ENCODE results near the gene TSFM. TPM values are rescaled to one million over a fixed set of nuclear protein-coding genes. Genes with fewer than 3 reads are reported as not detected.

TSFM gene
- total and polyA plus RNA-seq, 9 of the 15 experiments (the other 6 are each of a cell fraction or from before 2014, with no cell fraction given) = 44.6 to 198 (median 60.2) TPM

DNA sequence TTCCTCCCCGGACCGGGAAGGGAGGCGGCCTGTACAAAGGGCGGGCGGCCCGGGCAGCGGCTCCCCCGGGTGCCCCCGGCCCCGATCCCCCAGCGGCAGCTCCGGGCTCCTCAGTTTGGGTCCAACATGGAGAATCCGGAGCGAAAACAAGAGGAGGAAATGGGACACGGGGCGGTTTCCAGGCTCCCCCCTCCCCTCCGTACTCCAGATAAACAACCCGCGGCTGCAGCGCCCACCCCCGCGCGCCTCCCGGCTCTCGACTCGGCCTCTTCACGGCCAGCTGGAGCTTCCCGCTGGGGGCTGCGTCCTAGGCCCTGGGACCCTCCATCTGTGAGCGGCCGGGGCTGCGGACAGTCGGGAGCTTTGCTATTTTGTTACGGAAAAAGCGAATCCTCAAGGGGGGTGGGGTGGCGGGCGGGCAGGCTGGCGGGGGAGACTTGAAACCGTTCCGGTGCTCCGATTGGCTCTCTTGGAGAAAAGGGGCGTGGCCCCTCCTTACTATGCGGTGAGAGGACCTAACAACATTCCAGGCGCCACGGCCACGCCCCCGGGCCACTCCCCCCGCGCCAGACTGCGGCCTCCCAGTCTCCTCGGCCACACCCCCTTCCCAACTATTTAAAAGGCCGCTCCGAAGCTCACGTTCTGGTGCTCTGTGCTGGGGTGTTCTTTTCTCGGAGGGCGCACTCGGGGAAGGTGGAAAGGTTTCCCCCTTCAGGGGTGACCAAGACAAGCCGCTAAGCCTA, 64.2 kb downstream of the TSFM start, which contains the start of gene CTDSP2 (continued):
- TF ChIP-seq, protein P1, sequence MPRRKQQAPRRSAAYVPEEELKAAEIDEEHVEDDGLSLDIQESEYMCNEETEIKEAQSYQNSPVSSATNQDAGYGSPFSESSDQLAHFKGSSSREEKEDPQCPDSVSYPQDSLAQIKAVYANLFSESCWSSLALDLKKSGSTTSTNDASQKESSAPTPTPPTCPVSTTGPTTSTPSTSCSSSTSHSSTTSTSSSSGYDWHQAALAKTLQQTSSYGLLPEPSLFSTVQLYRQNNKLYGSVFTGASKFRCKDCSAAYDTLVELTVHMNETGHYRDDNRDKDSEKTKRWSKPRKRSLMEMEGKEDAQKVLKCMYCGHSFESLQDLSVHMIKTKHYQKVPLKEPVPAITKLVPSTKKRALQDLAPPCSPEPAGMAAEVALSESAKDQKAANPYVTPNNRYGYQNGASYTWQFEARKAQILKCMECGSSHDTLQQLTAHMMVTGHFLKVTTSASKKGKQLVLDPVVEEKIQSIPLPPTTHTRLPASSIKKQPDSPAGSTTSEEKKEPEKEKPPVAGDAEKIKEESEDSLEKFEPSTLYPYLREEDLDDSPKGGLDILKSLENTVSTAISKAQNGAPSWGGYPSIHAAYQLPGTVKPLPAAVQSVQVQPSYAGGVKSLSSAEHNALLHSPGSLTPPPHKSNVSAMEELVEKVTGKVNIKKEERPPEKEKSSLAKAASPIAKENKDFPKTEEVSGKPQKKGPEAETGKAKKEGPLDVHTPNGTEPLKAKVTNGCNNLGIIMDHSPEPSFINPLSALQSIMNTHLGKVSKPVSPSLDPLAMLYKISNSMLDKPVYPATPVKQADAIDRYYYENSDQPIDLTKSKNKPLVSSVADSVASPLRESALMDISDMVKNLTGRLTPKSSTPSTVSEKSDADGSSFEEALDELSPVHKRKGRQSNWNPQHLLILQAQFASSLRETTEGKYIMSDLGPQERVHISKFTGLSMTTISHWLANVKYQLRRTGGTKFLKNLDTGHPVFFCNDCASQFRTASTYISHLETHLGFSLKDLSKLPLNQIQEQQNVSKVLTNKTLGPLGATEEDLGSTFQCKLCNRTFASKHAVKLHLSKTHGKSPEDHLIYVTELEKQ (CRISPR knock-in tag; IDR thresholded peaks at IDR 0.05) = no peak
- TF ChIP-seq, protein P2, sequence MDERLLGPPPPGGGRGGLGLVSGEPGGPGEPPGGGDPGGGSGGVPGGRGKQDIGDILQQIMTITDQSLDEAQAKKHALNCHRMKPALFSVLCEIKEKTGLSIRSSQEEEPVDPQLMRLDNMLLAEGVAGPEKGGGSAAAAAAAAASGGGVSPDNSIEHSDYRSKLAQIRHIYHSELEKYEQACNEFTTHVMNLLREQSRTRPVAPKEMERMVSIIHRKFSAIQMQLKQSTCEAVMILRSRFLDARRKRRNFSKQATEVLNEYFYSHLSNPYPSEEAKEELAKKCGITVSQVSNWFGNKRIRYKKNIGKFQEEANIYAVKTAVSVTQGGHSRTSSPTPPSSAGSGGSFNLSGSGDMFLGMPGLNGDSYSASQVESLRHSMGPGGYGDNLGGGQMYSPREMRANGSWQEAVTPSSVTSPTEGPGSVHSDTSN (CRISPR knock-in tag; IDR thresholded peaks at IDR 0.05; ENCODE audit: low read depth) = no peak
- TF ChIP-seq, protein P2 (tag; conservative IDR thresholded peaks at IDR 0.05; ENCODE audit: low read depth) = no peak
- TF ChIP-seq ZBTB8A (IDR thresholded peaks at IDR 0.05; ENCODE audit: partially characterized antibody) (no peak), CBX1 (IDR thresholded peaks at IDR 0.05; ENCODE audit: low read depth) (no peak; the same call in 1 of the 2 replicates), ZC3H8 (IDR thresholded peaks at IDR 0.05) (no peak), ZNF76 (CRISPR knock-in tag; IDR thresholded peaks at IDR 0.05; ENCODE audit: borderline replicate concordance) (no peak), PYGO2 (tag; IDR thresholded peaks at IDR 0.05) (no peak)
- TF ChIP-seq, protein P3, sequence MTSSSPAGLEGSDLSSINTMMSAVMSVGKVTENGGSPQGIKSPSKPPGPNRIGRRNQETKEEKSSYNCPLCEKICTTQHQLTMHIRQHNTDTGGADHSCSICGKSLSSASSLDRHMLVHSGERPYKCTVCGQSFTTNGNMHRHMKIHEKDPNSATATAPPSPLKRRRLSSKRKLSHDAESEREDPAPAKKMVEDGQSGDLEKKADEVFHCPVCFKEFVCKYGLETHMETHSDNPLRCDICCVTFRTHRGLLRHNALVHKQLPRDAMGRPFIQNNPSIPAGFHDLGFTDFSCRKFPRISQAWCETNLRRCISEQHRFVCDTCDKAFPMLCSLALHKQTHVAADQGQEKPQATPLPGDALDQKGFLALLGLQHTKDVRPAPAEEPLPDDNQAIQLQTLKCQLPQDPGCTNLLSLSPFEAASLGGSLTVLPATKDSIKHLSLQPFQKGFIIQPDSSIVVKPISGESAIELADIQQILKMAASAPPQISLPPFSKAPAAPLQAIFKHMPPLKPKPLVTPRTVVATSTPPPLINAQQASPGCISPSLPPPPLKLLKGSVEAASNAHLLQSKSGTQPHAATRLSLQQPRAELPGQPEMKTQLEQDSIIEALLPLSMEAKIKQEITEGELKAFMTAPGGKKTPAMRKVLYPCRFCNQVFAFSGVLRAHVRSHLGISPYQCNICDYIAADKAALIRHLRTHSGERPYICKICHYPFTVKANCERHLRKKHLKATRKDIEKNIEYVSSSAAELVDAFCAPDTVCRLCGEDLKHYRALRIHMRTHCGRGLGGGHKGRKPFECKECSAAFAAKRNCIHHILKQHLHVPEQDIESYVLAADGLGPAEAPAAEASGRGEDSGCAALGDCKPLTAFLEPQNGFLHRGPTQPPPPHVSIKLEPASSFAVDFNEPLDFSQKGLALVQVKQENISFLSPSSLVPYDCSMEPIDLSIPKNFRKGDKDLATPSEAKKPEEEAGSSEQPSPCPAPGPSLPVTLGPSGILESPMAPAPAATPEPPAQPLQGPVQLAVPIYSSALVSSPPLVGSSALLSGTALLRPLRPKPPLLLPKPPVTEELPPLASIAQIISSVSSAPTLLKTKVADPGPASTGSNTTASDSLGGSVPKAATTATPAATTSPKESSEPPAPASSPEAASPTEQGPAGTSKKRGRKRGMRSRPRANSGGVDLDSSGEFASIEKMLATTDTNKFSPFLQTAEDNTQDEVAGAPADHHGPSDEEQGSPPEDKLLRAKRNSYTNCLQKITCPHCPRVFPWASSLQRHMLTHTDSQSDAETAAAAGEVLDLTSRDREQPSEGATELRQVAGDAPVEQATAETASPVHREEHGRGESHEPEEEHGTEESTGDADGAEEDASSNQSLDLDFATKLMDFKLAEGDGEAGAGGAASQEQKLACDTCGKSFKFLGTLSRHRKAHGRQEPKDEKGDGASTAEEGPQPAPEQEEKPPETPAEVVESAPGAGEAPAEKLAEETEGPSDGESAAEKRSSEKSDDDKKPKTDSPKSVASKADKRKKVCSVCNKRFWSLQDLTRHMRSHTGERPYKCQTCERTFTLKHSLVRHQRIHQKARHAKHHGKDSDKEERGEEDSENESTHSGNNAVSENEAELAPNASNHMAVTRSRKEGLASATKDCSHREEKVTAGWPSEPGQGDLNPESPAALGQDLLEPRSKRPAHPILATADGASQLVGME (CRISPR knock-in tag; IDR thresholded peaks at IDR 0.05) = no peak
- TF ChIP-seq, protein P4, sequence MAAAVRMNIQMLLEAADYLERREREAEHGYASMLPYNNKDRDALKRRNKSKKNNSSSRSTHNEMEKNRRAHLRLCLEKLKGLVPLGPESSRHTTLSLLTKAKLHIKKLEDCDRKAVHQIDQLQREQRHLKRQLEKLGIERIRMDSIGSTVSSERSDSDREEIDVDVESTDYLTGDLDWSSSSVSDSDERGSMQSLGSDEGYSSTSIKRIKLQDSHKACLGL (CRISPR knock-in tag; IDR thresholded peaks at IDR 0.05; ENCODE audit: borderline replicate concordance, poor library complexity, severe bottlenecking) = no peak
- TF ChIP-seq, protein P5, sequence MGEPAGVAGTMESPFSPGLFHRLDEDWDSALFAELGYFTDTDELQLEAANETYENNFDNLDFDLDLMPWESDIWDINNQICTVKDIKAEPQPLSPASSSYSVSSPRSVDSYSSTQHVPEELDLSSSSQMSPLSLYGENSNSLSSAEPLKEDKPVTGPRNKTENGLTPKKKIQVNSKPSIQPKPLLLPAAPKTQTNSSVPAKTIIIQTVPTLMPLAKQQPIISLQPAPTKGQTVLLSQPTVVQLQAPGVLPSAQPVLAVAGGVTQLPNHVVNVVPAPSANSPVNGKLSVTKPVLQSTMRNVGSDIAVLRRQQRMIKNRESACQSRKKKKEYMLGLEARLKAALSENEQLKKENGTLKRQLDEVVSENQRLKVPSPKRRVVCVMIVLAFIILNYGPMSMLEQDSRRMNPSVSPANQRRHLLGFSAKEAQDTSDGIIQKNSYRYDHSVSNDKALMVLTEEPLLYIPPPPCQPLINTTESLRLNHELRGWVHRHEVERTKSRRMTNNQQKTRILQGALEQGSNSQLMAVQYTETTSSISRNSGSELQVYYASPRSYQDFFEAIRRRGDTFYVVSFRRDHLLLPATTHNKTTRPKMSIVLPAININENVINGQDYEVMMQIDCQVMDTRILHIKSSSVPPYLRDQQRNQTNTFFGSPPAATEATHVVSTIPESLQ (CRISPR knock-in tag; IDR thresholded peaks at IDR 0.05) = no peak

Data from K562 (cell line).